Superior temporal gyrus (tissue), 1 donor: ENCODE measurements around the gene CD84.
"Not testable (repeated sequence)": the region's sequence is repeated elsewhere in the genome, so short reads cannot be mapped to it uniquely, and the experiment has no call there.

Source experiments
- DNase-seq: peaks from one replicate; pipeline ENCODE4 v3.0.0-alpha.2; 2016; ENCODE audit errors: extremely low spot score

The CD84 gene

DNA sequence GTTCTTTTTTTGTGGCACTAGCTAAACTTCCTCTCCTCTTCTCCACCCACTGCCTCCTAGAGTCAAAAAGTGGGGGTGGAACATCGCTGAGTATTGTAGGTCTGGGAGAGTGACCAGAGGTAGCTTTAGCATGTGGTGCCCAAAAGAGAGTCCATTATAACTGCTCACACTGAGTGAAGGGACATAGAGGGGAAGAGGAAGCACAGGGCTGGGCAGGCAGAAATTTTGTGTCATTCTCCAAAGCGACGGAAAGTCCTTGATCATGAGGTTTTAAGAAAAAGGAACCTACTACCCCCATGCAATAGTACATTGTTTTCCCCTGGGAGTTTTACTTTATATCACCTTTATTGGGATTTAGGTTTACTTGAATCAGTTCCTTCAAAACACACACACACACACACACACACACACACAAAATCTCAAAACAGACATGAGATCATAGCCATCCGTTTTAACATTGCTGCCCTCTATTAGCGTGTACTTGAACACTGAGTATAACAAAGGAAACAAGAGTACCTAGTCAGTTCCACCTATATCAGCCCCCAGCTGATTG lies 4.1 kb downstream of the CD84 start:
- DNase-seq: no peak

DNA sequence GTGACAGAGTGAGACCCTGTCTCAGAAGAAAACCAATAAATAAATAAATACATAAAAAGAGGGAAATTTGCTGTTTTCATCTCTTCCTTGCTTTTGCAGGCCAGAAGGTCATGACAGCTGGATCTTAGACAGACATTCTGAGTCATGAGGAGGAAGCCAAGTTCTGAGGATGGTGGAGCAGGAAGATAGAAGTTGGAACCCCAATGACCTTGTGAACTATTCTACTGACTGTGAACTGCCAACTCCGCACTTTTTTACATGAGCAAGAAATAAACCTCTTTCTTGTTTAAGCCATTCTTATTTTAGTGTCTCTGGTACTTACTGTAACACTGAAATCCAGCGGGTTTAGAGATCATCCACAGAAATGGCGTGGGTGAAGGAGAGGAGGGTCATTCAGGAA lies 8.5 kb downstream of the CD84 start:
- no peak for DNase-seq

DNA sequence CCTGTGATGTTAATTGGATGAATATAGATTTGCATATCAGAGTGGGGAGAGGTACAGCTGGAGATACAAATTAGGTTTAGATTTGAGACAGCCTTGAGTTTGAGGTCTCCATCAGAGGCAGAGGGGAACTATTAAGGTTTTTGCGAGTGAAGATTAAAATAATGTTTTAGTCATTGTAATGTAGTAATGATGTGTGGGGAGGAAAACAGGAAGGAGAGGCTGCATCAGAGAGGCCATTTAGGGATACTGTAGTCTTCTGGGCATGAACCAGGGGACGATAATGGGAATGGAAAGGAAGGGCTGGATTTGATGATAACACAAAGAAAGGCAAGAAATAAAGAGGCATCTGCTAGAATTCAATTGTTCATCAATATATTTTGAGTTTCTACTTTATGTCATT lies 9.5 kb downstream of the CD84 start:
- no peak for DNase-seq

DNA sequence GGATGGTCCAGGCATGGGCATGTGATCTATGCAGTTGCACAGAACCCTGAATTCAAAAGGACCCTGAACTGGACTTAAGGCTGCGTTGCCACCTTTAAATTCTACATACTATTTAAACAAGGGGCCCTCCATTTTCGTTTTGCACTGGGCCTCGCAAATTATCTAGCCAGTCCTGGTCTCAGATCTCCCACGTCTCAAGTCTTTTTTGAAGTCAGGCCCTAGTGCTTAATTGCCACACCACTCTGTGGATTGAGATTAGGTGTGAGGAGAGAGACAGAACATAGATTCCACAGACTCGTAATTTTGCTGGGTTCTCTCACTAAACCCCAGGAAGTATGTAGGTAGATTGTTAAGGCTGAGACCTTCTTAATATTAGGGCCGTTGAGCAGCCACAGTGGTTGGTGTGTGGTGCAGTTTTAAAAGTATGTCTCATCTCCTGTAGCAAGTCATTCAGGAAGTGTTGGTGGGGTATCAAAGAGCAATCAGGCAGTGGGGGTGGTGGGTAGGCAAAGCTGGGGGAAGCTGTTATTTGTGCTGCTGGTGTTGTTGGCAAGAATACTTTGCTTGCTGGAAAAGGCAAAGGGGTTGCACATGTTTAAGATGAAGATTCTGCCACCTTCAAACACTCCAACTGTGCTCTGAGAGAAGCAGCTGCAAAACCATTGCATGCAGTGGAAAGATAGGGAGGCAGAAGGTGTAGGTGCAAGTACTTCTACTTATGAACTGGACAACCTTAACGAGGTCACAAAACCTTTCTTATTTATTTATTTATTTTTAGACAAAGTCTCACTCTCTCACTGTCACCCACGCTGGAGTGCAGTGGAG lies 11.2 kb downstream of the CD84 start:
- no peak for DNase-seq

DNA sequence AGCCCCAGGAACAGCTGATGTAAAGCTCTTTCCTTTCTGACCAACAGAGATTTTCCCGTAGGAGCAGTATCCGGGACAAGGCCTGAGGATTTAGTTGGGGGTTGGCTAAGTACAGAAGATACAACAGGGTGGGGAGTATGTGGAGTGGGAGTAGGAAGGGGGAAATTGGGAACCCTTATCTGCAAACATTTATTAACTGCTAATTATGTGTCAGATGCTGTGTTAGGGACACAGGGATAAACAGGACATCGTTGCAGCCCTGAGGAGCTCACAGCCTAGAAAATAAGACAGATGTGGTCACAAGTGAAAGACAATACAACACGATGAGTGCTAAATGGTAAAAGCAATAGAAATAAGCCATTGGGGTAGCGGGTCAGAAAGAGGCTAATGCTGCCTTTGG lies 12.0 kb downstream of the CD84 start:
- no peak for DNase-seq

DNA sequence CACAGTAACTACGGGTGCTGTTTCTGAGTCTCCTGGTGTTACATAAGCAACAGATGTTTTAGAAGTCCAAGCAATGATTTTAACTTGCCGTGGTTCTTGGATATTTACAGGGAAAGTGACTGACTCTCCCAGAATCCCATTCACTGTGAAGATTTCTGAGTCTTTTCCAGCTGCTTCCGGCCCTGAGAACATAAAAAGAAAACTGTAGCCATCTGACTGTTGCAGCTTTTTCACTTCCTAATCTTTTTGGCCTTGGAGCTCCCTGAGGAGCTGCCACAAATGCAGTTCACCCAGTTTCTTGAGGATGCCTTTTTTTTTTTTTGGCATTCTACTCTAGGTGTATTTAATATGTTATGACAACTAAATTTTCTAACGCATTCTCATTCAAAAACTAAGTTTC lies 13.7 kb downstream of the CD84 start:
- peak; percentile 37 for DNase-seq

DNA sequence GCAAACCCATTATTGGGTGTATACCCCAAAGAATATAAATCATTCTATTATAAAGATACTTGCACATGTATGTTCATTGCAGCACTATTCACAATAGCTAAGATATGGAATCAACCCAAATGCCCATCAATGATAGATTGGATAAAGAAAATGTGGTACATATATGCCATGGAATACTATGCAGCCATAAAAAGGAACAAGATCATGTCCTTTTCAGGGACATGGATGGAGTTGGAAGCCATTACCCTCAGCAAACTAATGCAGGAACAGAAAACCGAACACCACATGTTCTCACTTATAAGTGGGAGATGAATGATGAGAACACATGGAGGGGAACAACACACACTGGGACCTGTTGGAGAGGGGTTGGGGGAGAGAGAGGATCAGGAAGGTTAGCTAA lies 16.1 kb downstream of the CD84 start:
- not testable (repeated sequence) for DNase-seq

DNA sequence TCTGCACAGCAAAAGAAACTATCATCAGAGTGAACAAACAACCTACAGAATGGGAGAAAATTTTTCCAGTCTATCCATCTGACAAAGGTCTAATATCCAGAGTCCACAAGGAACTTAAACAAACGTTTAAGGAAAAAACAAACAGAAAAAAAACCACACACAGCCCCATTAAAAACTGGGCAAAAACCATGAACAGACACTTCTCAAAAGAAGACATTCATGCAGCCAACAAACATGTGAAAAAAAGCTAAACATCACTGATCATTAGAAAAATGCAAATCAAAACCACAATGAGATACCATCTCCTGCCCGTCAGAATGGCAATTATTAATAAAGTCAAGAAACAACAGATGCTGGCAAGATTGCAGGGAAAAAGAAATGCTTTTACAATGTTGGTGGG lies 16.6 kb downstream of the CD84 start:
- DNase-seq: not testable (repeated sequence)

DNA sequence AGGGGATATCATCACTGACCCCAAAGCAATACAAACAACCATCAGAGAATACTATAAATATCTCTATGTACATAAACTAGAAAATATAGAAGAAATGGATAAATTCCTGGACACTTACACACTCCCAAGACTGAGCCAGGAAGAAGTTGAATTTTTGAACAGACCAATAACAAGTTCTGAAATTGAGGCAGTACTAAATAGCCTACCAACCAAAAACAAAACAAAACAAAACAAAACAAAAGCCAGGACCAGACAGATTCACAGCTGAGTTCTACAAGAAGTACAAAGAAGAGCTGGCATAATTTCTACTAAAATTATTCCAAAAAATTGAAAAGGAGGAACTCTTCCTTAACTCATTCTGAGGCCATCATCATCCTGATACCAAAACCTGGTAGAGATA lies 18.5 kb downstream of the CD84 start:
- no peak for DNase-seq

DNA sequence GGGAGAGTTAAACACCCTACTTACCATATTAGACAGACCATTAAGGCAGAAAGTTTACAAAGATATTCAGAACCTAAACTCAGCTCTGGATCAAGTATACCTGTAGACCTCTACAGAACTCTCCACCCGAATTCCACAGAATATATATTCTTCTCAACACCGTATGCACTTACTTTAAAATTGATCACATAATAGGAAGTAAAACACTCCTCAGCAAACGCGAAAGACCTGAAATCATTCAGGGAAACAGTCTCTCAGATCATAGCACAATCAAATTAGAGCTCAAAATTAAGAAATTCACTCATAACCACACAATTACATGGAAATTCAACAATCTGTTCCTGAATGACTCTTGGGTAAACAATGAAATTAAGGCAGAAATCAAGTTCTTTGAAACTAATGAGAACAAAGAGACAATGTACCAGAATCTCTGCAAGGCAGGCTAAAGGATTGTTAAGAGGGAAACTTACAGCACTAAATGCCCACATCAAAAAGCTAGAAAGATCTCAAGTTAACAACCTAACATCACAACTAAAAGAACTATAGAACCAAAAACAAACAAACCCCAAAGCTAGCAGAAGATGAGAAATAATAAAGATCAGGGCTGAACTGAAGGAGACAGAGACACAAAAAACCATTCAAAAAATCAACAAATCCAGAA lies 19.1 kb downstream of the CD84 start:
- no peak for DNase-seq

DNA sequence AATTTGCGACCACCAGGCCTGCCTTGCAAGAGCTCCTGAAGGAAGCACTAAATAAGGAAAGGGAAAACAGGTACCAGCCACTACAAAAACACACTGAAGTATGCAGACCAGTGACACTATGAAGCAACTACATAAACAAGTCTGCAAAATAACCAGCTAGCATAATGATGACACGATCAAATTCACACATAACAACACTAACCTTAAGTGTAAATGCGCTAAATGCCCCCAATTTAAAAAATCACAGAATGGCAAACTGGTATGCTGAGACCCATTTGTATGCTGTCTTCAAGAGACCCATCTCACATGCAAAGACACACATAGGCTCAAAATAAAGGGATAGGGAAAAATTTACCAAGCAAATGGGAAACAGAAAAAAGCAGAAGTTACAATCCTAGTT lies 19.9 kb downstream of the CD84 start:
- DNase-seq: not testable (repeated sequence)

DNA sequence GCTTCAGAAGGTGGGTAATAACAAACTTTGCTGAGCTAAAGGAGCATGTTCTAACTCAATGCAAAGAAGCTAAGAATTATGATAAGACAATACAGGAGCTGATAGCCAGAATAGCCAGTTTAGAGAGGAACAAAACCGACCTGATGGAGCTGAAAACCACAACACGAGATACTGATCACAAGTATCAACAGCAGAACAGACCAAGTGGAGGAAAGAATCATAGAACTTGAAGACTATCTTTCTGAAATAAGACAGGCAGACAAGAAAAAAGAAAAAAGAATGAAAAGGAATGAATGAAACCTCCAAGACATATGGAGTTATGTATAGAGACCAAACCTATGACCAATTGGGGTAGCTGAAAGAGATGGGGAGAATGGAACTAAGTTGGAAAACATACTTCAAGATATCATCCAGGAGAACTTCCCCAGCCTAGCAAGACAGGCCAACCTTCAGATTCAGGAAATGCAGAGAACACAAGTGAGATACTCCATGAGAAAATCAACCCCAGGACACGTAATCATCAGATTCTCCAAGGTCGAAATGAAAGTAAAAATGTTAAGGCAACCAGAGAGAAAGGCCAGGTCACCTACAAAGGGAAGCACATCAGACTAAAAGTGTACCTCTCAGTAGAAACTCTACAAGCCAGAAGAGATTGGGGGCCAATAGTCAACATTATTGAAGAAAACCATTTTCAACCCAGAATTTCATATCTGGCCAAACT lies 20.5 kb downstream of the CD84 start:
- no peak for DNase-seq

DNA sequence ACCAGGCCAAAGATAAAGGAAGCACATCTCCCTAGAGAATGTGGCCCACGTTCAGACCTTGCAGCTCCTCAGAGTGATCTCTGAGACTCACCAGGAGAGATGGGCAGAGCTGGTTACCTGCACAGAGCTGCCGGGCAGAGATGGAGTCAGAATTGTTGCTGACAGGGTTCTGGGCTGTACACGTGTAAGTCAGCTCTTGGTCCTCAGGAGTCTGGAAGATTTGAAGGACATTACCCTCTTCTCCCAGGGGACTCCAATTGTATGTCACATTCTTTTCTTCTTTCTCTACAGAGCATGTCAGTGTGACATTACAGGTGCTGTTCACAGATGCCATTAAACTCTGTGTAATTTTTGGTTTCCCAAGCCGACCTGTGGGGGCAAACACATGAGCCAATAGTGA lies 25.5 kb downstream of the CD84 start:
- DNase-seq: no peak

DNA sequence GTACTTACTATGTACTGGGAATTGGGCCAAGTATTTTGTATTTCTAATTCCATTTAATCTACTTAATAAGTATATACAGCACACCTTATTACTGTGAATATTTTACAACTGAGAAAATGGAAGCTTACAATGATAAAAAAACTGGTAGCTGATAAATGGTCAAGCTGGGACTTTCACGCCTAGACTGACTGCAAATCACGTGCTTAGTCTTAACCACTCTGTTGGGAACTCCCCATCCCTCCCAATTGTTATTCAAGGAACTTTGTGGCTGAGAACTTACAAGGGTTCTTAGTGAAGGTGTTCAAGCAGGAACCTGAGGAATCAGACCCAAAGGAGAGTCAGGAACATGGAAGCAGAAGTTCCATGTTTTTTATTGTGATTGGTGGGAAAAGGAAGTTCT lies 26.9 kb downstream of the CD84 start:
- no peak for DNase-seq

DNA sequence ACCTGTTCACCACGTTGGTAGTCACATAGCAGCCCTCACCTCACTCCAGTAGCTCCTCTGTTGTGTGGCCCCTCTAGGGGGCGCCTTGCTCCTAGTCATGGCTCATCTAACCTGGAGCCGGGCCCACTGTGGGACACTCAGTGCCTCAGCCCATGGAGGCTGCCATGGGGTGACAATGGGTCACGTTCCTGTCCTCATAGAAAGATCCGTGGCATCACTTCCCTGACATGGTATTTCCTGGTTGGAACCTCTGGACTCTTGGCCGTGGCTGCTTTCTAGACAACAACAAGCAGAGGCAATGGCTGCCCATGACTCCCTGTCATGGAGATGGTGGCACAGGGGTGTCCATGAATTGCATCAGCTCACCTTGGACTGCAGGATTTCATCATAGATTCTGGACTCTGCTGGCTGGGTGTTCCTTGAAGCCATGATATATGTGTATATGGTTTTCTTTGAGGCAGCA lies 28.7 kb downstream of the CD84 start:
- no peak for DNase-seq

DNA sequence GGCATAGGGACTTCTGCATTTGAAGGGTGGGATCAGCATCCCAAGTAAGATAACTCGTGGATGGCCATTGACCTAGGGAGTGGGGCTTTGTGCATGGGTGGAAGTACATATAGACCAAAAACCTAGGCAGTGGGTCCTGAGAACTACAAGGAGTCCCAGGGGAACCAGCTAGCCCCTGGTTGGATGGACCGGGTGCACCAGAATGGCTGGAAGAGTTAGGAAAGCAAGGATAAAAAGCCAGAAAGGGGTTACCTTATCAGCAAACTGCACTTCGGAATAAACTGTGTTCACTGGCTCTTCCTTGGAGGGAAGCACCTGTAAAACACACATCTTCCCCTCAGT lies 29.7 kb downstream of the CD84 start:
- DNase-seq: no peak

DNA sequence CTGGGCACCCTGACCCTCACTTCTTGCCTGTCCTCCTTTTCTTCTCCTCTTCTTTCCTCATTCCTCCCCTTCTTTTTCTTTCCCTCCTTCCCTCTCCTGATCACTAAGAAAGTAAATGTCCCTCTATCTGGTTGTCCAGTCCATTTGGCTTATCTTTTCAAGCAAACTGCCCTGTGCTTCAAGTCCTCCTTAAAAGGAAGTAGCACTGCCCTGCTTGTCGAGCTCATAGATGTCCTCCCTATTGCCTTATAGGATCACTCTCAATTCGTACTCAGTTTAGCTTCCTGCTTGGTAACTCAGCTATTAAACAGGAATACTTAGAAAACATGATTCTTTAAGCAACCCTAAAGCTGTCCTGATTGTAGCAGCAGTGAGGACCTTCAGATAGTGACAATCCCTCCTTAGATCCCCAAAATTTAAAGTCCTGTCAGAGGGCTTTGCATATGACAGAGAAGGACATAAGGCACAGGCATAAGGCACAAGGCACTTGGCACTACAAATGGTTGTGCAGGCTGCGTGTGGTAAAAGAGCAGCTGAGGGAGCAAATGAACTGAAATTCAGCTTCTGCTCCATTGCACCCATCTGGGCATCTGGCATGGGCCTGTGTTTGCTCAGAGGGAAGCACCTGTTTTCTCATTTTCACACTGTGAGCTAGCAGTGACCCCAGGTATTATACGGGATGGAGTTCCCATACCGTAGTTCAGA lies 30.2 kb downstream of the CD84 start:
- no peak for DNase-seq

DNA sequence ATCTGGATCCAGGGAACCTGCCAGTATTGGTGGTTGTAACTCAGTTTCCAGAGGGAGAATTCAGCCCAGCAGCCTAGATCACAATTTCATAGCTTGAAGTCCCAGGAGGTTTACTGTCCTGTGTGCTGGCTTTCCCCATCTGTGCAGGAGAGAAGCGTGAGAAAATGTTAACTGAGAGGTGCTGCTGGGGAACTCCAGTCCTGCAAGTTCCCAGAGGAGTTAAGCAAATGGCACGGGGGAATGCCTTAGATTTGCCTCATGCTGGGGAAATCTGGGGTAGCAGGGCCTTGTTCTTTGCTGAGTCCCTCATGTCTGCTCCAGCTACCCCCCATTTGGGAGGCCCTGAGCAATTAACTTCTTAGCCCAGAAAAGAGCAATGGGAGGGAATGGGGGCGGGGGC lies 31.1 kb downstream of the CD84 start:
- no peak for DNase-seq

DNA sequence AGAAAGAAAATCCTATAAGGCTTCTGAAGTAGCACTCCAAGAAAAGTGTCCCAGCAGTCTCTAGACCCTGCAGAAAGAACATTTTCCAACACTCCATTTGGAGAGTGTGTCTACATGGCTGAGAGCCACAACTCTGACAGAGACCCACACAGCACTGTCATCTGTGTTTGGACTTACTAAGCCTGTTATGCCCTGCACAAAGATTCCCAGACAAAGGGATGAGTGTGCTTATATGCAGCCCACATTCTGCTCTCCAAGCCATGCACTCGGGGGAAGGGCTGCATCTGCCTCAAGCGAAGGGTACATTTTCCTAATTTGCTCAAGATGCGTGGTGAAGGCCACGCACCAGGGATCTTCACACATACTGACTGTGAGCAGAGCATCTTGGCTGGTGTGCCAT lies 31.9 kb downstream of the CD84 start:
- no peak for DNase-seq

DNA sequence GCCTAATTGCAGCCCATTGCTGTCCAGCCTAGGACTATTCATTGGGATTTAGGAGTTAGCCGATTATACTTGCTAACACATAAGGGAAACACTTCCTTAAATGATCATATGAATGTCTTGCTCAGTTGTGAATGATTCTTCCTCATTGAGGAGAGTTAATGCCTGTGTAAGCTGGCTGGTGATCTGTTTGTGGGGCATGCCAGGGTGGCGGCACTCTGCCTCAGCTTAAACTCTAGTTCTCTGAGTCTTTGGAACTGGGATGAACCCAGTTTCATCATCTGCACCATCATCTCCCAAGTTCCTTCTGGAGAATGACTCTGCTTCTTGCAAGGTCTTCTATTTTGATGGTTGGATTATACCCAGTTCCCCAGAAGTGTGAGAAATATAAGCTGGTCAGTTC lies 32.4 kb downstream of the CD84 start:
- DNase-seq: no peak

DNA sequence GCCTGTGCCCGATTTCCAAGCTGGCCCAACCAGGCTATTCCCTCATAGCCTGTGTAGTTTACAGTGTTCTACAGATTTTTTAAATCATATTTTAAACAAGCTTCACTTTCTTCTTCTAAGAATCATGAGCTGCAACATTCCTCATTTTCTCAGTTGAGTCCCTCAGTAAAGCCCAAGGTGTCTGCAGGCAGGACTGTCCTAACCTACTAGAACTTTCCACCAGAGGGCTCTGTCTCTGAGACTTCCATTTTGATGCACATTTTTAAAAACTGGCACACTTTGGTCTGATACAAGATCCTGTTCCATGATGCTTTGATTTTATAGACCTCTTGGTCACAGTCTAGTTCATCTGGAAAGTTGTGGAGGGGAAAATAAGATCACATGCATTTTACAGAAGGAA lies 34.6 kb downstream of the CD84 start:
- no peak for DNase-seq
